OCI-LY1 (cell line): ENCODE data around the gene LRRN1.

ENCODE experiments used
- H2AFZ ChIP-seq: fragments of 200-600 bp; sonication (generic), shearing (Covaris generic); 2 replicates; pipeline ENCODE4 v1.6.0; 2014; ENCODE audit warnings: antibody characterized with exemption, mild to moderate bottlenecking, low read length
- H3F3A ChIP-seq: fragments of 200-600 bp; sonication (generic), shearing (Covaris generic); 2 replicates; pipeline ENCODE4 v1.6.0; 2014; ENCODE audit warnings: mild to moderate bottlenecking, antibody characterized with exemption, low read length, moderate library complexity; ENCODE audit not compliant: insufficient read depth
- H3K27ac ChIP-seq: fragments of 200-600 bp; sonication (generic); 2 replicates; pipeline ENCODE4 v1.5.1; 2014; ENCODE audit warnings: low read length, mixed run types, mild to moderate bottlenecking, low read depth; ENCODE audit not compliant: poor library complexity, severe bottlenecking
- H3K27me3 ChIP-seq: fragments of 200-600 bp; sonication (generic); 2 replicates; pipeline ENCODE4 v1.6.0; 2014; ENCODE audit warnings: antibody characterized with exemption, mild to moderate bottlenecking, low read length, moderate library complexity; ENCODE audit not compliant: insufficient read depth
- H3K36me3 ChIP-seq: fragments of 200-600 bp; sonication (generic); 2 replicates; pipeline ENCODE4 v1.6.1; 2014; ENCODE audit warnings: mild to moderate bottlenecking, antibody characterized with exemption, low read length, moderate library complexity, mixed read lengths; ENCODE audit not compliant: insufficient read depth
- H3K4me1 ChIP-seq: fragments of 200-600 bp; sonication (generic); 2 replicates; pipeline ENCODE4 v1.5.1; 2014; ENCODE audit warnings: mild to moderate bottlenecking, low read length, moderate library complexity; ENCODE audit not compliant: insufficient read depth, severe bottlenecking
- H3K4me2 ChIP-seq: fragments of 200-600 bp; sonication (generic), shearing (Covaris generic); 2 replicates; pipeline ENCODE4 v1.6.1; 2014; ENCODE audit warnings: low read length
- H3K4me3 ChIP-seq: fragments of 200-600 bp; sonication (generic); 2 replicates; pipeline ENCODE4 v1.5.1; 2014; ENCODE audit warnings: low read length, low read depth, mild to moderate bottlenecking, mixed read lengths; ENCODE audit not compliant: poor library complexity, severe bottlenecking
- H3K79me2 ChIP-seq: fragments of 200-600 bp; shearing (Covaris generic); 2 replicates; pipeline ENCODE4 v1.6.1; 2016; ENCODE audit warnings: mixed run types, low read length, mixed read lengths; ENCODE audit not compliant: insufficient read depth
- H3K9ac ChIP-seq: fragments of 200-600 bp; sonication (generic), shearing (Covaris generic); 2 replicates; pipeline ENCODE4 v1.6.1; 2014; ENCODE audit warnings: mild to moderate bottlenecking, low read length, mixed read lengths
- H3K9me2 ChIP-seq: fragments of 200-600 bp; sonication (generic), shearing (Covaris generic); 2 replicates; pipeline ENCODE4 v1.6.1; 2014; ENCODE audit warnings: low read depth, mild to moderate bottlenecking, low read length, mixed read lengths
- H3K9me3 ChIP-seq: fragments of 200-600 bp; shearing (Covaris generic); 2 replicates; pipeline ENCODE4 v1.6.1; 2014; ENCODE audit warnings: low read length, mixed read lengths
- H4K20me1 ChIP-seq: fragments of 200-600 bp; sonication (generic), shearing (Covaris generic); 2 replicates; pipeline ENCODE4 v1.6.0; 2016; ENCODE audit warnings: mild to moderate bottlenecking, low read length; ENCODE audit not compliant: insufficient read depth
- CTCF ChIP-seq: fragments of 200-600 bp; sonication (generic), shearing (Covaris generic); IDR thresholded peaks from 2 replicates; pipeline ENCODE4 v1.5.1; 2017; ENCODE audit warnings: mild to moderate bottlenecking, antibody characterized with exemption, low read length, moderate library complexity, mixed read lengths
- EZH2 ChIP-seq: fragments of 200-600 bp; sonication (generic), shearing (Covaris generic); IDR thresholded peaks from 2 replicates; pipeline ENCODE4 v1.8.0; 2017; ENCODE audit warnings: borderline replicate concordance, mixed run types, mild to moderate bottlenecking, antibody characterized with exemption, low read length, moderate library complexity, mixed read lengths

LRRN1 gene

GRCh38 chr3:3766140-3766539 is 33.1 kb upstream of the LRRN1 start:
- no peaks in the 10 kb centered on the region for H3F3A ChIP-seq
- no peaks in the 10 kb centered on the region for H3K4me1 ChIP-seq
- TF ChIP-seq EZH2: no peak
- TF ChIP-seq CTCF: no peak
- H3K4me3 ChIP-seq: no peak overlapping the region
- H3K79me2 ChIP-seq: no peaks in the 10 kb centered on the region
- H4K20me1 ChIP-seq: no peaks in the 10 kb centered on the region
- no peaks in the 10 kb centered on the region for H3K36me3 ChIP-seq
- no peaks in the 10 kb centered on the region for H3K9me3 ChIP-seq
- H2AFZ ChIP-seq: no peak overlapping the region
- H3K27me3 ChIP-seq: no peaks in the 10 kb centered on the region
- H3K27ac ChIP-seq: no peak overlapping the region
- H3K4me2 ChIP-seq: no peak overlapping the region
- H3K9ac ChIP-seq: no peak overlapping the region
- H3K9me2 ChIP-seq: no peaks in the 10 kb centered on the region

GRCh38 chr3:3771094-3771493 is 28.1 kb upstream of the LRRN1 start:
- Histone ChIP-seq H3K4me3 (no peak overlapping the region), H3K27me3 (no peaks in the 10 kb centered on the region), H2AFZ (no peak overlapping the region), H3K9me3 (no peaks in the 10 kb centered on the region), H3F3A (no peaks in the 10 kb centered on the region), H3K9ac (no peak overlapping the region), H3K4me1 (no peaks in the 10 kb centered on the region), H3K79me2 (no peaks in the 10 kb centered on the region), H3K4me2 (no peak overlapping the region), H3K27ac (no peak overlapping the region), H4K20me1 (no peaks in the 10 kb centered on the region), H3K36me3 (no peaks in the 10 kb centered on the region), H3K9me2 (no peaks in the 10 kb centered on the region)
- no peak for TF ChIP-seq CTCF
- TF ChIP-seq EZH2: no peak

- Histone ChIP-seq H3K79me2 (no peaks in the 10 kb centered on the region), H4K20me1 (no peaks in the 10 kb centered on the region), H3K4me1 (no peaks in the 10 kb centered on the region), H3K9me3 (no peaks in the 10 kb centered on the region), H3K9me2 (no peaks in the 10 kb centered on the region), H3K4me3 (no peak overlapping the region), H3K27me3 (no peaks in the 10 kb centered on the region), H3K9ac (no peak overlapping the region), H2AFZ (no peak overlapping the region), H3K36me3 (no peaks in the 10 kb centered on the region), H3F3A (no peaks in the 10 kb centered on the region), H3K4me2 (no peak overlapping the region), H3K27ac (no peak overlapping the region)
- TF ChIP-seq EZH2 (no peak), CTCF (no peak)
These were observed 27.7 kb upstream of the LRRN1 start for GRCh38 chr3:3771567-3771966.
